ENCODE results near the gene CAGE1.
"Not testable (repeated sequence)": the region's sequence is repeated elsewhere in the genome, so short reads cannot be mapped to it uniquely, and the experiment has no call there.

The CAGE1 gene

DNA sequence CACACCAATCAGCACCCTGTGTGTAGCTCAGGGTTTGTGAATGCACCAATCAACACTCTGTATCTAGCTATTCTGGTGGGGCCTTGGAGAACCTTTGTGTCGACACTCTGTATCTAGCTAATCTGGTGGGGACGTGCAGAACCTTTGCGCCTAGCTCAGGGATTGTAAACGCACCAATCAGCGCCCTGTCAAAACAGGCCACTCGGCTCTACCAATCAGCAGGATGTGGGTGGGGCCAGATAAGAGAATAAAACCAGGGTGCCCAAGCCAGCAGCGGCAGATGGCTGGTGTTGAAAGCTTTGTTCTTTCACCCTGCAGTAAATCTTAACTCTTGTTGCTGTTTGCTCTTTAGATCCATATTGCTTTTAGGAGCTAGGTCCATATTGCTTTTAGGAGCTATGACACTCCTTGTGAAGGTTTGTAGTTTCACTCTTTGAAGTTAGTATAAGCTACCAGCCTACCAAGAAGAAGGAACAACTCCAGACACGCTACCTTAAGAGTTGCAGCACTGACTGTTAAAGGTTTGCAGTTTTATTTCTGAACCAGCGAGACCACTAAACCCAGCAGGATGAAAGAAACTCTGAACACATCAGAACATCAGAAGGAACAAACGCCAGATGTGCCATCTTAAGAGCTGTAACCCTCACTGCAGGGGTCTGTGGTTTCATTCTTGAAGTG lies 44.6 kb downstream of the CAGE1 start:
- intact Hi-C loops (cut with DNase I), result not testable (repeated sequence)

DNA sequence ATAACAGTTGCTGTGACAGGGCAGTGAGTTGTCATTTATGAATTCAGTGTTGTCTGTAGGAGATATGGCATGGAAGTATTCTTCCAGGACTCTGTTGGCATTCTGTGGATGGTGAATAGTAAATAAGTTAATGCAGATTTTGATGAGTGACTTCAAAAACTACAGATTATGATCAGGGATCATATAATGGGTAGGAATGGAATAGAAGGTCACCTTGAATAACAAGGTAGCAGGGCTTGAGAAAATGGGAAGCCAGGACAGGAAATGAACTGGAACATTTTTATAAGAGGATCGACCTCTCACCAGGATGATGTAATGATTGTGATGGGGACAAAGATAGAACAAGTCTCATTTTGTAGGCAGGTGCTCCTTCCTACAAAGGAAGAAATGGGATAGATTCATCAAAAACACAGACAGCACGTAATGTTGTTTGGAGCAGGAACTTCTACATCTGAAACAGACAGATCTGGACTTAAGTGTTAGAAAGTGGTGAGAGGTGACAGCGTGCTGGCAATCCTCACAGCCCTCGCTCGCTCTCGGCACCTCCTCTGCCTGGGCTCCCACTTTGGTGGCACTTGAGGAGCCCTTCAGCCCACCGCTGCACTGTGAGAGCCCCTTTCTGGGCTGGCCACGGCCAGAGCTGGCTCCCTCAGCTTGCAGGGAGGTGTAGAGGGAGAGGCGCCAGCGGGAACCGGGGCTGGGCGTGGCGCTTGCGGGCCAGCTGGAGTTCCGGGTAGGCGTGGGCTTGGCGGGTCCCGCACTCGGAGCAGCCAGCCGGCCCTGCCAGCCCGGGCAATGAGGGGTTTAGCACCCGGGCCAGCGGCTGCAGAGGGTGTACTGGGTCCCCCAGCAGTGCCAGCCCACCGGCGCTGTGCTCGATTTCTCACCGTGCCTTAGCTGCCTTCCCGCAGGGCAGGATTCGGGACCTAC lies 45.7 kb downstream of the CAGE1 start:
- DNase-seq, result no peak
- intact Hi-C loops (cut with DNase I), result no loop called here

More for the DNA sequence above, 44.6 kb downstream of the CAGE1 start:
- not testable (repeated sequence) for DNase-seq

DNA sequence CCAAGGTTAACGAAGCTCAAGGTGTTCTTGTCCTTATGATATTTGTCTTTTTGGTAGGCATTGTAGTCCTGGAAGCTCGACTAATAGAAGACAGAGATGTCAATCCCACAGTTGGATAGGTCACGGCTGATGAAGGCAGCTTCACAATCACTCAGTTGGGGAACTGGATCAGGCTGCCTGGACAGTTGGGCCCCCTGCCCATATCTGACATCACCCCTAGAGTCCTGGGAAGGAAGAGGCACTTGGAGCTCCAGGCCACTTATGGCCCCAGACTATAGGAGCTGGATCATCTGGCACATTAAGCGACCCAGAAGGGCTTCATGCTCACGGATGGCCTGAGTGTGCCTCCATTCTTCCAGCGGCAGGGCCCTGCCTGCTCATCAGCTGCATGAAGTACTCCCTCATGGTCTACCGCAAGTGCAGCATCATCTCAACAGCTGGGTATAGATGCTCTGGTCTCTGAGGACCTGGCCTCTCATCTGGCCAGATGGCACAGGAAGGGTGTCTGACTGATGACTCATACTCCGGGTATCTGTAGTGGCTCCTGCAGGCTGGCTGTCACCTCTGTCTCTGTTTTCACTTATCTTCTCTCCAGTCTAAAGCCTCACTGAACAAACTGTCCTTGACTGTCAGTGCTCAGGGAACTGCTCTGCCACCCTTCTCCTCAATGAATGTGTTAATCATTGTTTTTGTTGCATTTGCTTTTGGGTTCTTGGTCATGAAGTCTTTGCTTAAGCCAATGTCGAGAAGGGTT lies 47.4 kb downstream of the CAGE1 start:
- DNase-seq, result no peak
- intact Hi-C loops (cut with DNase I), result no loop called here

DNA sequence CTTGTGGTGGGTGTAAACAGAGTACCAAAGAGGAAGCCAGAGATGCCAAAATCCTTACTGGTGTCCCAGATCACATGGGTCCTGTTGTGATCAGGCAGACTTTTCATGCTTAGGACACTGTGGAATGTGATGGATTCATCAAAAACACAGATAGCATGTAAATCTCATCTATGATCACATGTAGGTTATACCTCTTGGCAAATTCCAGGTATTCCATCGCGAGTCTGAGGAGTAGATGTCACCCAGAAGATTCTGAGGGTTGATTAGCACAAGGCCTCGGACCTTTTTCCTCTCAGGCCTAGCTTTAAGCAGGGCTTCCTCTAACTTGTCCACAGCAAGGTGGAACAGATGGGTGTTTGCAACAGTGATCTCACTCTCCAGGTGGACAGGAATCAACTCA lies 48.3 kb downstream of the CAGE1 start:
- no peak for DNase-seq
- intact Hi-C loops (cut with DNase I), result no loop called here

DNA sequence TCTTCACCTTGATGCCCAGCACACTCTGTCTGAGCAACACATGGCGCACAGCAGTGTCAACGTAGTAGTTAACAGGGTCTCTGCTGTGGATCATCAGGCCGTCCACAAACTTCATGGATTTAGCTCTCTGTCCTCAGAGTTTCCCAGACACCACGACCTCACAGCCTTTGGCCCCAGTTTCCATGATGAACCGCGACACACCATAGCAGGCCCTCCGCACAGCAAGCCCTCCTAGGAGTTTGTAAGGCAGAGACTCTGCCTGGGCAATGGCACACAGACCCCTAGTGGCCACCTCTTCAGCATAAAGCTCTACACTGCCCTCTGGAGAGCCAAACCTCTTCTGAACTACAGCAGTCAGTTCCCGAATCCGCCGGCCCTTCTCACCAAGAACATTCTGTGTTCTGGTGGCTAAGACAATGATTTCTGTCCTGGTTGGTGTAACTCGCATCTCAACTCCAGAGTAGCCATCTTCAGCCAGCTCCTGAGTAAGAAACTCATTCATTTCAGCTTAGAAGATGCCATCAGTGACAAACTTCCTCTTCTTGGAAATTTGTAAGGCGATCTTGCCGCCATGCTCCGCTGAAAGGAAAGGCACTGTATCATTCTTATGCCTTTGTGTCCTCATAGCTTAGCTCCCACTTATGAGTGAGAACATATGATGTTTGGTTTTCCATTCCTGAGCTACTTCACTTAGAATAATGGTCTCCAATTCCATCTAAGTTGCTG lies 50.4 kb downstream of the CAGE1 start:
- peak in 4 of 42 donors; percentile 9 to 21 (median 12) for DNase-seq

DNA sequence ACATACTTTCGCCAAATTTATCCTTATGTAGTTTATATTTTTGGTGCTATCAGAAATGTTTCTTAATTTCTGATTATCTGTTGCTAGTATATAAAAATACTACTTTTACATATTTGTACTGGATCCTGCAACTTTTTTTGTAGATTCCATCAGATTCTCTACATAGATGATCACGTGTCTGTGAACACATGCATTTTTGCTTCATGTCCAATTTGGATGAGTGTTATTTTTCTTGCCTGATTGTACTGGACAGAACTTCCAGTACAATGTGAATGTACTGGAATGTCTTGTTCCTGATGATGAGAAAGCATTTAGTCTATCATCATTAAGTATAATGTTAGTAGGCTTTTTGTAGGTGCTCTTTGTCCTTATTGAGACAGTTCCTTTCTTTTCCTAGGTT lies 51.5 kb downstream of the CAGE1 start:
- intact Hi-C loops (cut with DNase I), result no loop called here
- no peak for DNase-seq

More for the DNA sequence above, 50.4 kb downstream of the CAGE1 start:
- intact Hi-C loops (cut with DNase I), result not testable (repeated sequence)

- DNase-seq, result no peak
- intact Hi-C loops (cut with DNase I), result no loop called here
Observed at GRCh38 chr6:7335519-7335918, 54.0 kb downstream of the CAGE1 start.

DNA sequence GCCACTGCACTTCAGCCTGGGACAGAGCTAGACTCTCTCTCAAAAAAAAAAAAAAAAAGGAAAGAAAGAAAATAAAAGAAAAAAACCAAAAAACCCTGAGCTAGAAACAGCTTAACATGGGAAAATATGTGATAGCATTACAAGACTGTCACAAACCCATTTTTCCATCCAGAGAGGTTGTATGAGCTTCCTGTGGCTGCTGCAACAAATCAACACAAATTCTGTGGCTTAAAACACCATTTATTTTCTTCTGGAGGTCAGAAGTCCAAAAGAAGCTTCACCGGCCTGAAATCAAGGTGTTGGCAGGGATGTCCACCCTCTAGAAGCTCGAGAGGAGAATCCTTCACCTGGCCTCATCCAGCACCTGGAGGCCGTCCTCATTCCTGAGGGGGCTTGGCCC lies 54.9 kb downstream of the CAGE1 start:
- intact Hi-C loops (cut with DNase I), result no loop called here
- DNase-seq, result no peak

- no peak for DNase-seq
- intact Hi-C loops (cut with DNase I), result no loop called here
Observed at GRCh38 chr6:7332090-7332745, 57.3 kb downstream of the CAGE1 start.

GRCh38 chr6:7331452-7331851 lies 58.1 kb downstream of the CAGE1 start:
- no peak for DNase-seq
- intact Hi-C loops (cut with DNase I), result no loop called here

GRCh38 chr6:7328243-7328642 lies 61.3 kb downstream of the CAGE1 start:
- intact Hi-C loops (cut with DNase I), result no loop called here
- DNase-seq, result no peak

DNA sequence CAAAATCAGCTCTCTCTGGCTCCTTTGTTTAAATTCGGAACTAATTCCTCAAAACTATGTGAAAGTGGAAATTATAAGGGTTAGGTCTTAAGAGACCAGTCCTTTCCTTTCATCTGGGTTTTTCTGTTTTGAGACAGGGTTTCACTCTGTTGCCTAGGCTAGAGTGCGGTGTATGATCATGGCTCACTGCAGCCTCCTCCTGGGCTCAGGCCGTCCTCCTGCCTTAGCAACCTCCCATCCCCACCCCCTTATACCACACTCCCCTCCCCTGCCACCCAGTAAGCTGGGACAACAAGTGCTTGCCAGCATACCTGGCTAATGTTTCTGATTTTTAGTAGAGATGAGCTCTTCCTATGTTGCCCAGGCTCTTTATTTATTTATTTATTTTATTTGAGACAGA lies 63.8 kb downstream of the CAGE1 start:
- intact Hi-C loops (cut with DNase I), result no loop called here
- no peak for DNase-seq

DNA sequence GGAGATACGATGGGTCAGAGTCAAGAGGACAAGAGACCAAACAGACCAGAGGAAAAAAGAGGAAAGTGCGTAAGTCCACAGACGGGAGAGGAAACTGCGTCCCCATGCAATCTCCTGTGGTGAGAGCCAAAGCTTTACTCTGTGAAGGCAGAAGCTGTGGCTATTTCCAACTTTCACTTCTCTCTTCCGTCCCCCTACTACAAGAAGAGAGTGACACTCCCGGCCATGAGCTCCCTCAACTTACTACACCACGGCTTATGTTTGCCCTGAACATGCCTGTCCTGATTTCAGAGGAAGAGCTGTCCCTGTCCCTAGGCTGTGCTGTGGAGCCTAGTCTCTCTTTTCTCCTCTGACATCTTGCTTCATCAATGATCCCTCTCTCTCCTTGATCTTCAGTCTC lies 65.0 kb downstream of the CAGE1 start:
- intact Hi-C loops (cut with DNase I), result no loop called here
- peak in 24 of 42 donors; percentile 6 to 63 (median 34) for DNase-seq

DNA sequence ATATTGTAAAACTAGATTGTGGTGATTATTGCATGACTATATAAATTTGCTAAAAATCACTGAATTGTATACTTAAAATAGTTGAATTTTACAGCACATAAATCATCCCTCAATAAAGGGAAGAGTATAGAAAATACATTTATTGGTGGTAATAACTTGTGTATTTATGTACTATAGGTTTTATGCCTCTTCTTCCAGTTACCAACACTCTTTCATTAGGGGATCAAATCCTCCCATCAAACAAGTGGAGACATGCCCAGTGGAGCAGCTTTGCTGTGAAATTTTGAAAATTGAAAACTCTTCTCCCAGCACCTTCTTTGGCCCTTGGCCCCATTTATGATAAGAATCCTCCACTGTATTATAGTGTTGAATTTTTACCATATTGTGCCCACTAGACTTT lies 66.5 kb downstream of the CAGE1 start:
- DNase-seq, result no peak
- intact Hi-C loops (cut with DNase I), result no loop called here

DNA sequence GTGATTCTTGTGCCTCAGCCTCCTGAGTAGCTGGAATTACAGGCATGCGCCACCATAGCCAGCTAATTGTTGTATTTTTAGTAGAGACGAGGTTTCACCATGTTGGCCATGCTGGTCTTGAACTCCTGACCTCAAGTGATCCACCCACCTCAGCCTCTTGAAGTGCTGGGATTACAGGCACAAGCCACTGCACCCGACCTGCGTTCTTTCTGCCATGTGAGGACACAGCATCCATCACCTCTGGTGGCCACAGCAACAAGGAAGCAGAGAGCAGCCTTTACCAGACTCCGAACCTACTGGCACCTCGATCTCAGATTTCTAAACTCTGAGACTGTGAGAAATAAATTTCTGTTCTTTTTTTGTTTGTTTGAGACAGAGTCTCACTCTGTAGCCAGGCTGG lies 67.7 kb downstream of the CAGE1 start:
- DNase-seq; intact Hi-C loops (cut with DNase I): not testable (repeated sequence)

GRCh38 chr6:7319406-7319805 lies 70.1 kb downstream of the CAGE1 start:
- intact Hi-C loops (cut with DNase I); DNase-seq: not testable (repeated sequence)

DNA sequence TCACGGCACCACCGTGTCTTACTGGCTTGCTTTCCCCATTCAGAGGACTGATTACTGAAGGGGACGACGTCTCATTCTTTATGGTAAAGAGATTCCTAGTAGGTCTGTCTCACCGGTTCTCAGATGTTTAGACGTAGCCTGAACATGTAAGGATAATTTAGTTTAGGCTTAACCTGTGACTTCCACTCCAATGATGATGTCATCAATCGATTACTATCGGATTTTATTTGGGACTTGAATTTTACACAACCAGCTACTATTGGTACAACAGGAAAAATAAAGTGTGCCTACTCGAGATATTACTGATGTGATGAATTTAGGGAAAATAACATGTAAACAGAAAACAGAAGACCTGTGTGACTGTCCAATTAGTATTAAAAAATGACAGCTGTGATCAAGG lies 72.0 kb downstream of the CAGE1 start:
- intact Hi-C loops (cut with DNase I), result no loop called here
- no peak for DNase-seq

- no peak for DNase-seq
- intact Hi-C loops (cut with DNase I), result no loop called here
Observed at GRCh38 chr6:7316658-7317533, 72.6 kb downstream of the CAGE1 start.

All from head of caudate nucleus (tissue), 42 donors.